ENCODE data around the gene MFSD12.
"Not testable (repeated sequence)": the region's sequence is repeated elsewhere in the genome, so short reads cannot be mapped to it uniquely, and the experiment has no call there.

The MFSD12 gene

DNA sequence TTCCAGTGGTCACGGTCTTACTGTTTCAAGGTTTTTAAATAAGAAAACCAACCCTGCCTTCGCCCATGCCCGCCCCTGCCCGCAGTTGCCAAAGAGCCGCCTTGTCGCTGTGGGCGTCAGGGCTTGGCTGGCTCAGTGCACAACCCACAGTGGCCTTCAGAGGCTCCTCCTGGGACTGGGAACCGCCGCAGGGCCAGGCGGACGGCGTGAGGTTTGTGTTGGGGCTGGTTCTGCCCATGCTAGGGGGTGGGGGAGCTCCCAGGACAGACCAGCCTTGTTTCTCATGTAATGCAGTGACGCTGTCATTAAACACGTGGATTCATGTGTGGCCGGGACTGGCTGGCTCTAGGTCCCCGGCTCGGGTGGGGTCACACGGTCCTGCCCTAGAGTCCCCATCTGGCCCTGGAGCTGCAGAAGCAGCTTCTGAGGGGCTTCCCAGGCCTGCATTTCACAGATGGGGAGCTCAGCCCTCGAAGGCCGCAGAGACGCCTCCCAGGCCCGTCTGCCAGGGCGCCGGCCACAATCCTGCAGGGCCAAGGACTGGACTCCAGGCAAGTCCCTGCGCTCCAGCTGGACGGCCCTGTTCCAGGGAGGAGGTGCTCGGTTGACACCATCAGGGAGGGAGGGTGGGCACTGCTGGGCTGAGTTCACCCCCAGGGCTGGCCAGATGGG is 20.8 kb downstream of the MFSD12 start:
- DNase-seq, result peak; percentile 32 to 70

DNA sequence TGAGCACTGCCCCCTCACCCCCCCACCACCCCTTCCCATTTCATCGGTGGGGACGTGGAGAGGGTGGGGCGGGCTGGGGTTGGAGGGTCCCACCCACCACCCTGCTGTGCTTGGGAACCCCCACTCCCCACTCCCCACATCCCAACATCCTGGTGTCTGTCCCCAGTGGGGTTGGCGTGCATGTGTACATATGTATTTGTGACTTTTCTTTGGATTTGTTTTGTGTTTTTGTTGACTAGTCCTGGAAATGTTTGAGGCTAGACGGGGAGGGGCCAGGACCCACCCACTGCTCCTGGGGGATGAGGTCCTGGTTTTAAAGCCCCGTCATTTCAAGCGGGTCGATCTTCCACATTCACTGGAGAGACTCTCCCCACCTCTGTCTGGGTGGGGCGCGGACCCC is 21.4 kb downstream of the MFSD12 start:
- no peak for DNase-seq

DNA sequence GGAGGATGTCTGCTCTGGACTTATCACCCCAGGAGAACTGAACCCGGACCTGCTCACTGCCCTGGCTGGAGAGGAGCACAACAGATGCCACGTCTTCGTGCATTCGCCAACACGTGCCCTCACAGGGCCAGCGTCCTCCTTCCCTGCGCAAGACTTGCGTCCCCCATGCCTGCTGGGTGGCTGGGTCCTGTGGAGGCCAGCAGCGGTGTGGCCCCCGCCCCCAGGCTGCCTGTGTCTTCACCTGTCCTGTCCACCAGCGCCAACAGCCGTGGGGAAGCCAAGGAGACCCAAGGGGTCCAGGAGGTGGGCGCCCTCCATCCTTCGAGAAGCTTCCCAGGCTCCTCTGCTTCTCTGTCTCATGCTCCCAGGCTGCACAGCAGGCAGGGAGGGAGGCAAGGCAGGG is 21.8 kb downstream of the MFSD12 start:
- peak in 1 of 2 donors; percentile 39 for DNase-seq

DNA sequence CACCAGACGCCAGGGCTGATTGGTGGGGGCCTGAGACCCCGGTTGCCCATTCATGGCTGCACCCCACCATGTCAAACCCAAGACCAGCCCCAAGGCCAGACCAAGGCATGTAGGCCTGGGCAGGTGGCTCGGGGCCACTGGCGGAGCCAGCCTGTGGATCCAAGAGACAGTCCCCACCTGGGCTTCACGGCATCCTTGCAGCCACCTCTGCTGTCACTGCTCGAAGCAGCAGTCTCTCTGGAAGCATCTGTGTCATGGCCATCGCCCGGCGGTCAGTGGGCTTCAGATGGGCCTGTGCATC is 22.2 kb downstream of the MFSD12 start:
- DNase-seq, result no peak

DNA sequence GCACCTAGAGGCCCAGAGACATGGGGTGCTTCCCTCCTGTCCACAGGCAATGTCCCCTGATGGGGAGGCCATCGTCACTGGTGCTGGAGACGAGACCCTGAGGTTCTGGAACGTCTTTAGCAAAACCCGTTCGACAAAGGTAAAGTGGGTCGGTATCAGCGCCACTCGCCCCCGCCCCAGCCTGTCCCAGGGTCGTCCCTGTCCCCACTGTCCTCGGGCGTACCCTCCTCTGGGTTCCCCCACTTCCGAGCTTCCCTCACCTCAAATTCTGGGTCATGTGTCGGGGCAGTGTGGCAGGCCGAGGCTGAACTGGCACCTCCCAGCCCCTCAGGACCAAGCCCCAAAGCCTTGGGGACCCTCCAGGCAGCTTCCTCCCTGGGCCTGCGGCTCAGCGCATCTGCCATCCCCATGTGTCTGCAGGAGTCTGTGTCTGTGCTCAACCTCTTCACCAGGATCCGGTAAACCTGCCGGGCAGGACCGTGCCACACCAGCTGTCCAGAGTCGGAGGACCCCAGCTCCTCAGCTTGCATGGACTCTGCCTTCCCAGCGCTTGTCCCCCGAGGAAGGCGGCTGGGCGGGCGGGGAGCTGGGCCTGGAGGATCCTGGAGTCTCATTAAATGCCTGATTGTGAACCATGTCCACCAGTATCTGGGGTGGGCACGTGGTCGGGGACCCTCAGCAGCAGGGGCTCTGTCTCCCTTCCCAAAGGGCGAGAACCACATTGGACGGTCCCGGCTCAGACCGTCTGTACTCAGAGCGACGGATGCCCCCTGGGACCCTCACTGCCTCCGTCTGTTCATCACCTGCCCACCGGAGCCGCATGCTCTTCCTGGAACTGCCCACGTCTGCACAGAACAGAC is 22.8 kb downstream of the MFSD12 start:
- DNase-seq, result no peak

DNA sequence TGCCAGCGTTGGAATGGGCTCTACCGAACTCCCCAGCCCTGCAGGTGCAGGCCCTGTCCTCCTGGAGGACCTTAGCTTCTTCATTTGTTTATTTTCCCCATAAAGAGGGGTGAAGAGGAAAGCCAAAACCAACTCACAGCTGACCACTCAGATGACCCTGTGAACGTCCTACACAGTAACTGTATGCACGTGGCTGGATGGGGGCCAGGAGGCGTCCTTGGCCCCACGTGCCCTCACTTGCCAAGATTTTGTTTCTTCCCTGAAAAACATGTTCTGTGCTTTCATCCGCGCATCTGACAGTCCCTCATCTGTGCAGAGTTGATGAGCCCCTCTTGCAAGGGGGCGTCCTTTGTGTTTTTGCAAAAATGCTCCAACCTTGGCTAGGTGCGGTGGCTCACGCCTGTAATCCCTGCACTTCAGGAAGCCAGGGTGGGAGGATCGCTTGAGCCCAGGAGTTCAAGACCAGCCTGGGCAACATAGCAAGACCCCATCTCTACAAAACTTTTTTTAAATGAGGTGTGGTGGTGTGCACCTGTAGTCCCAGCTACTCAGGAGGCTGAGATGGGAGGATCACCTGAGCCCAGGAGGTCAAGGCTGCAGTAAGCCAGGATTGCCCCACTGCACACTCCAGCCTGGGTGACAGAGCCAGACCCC is 23.7 kb downstream of the MFSD12 start:
- DNase-seq, result no peak

DNA sequence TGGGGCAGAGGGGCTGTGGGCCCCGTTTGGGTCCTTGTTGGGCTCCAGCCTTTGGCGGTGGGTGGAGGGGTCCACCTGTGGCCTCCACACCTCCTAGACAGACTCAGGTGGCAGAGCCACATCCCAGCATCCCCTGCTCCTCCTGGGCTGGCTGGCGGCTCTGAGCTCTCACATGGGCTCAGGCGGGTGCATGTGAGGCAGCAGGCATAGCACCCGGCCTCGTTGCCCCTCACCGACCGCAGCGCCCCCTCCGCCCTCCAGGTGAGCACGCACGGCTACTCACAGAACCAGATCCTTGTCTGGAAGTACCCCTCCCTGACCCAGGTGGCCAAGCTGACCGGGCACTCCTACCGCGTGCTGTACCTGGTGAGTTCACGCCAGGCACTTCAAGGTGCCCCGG is 24.4 kb downstream of the MFSD12 start:
- no peak for DNase-seq

DNA sequence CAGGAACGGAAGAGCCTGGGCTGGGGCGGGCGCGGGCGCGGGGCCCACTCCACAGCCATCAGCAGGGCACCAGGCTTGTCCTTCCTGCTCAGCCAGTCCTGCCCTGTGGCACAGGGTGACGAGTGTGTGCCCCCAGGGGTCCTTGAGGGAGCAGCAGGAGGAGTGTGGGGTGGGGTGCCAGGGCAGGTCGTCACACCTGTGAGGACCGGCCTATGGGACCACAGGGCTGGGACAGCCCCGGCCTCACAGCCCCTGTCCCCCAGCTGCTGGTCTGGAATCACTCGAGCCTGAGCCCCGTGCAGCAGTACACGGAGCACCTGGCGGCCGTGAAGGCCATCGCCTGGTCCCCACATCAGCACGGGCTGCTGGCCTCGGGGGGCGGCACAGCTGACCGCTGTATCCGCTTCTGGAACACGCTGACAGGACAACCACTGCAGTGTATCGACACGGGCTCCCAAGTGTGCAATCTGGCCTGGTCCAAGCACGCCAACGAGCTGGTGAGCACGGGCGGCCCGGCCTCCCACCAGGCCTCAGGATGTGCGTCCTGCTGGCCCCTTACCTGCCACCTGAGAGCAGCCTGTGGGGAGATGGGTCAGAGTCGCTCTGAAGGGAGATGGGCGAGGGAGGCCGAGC is 25.1 kb downstream of the MFSD12 start:
- no peak for DNase-seq

DNA sequence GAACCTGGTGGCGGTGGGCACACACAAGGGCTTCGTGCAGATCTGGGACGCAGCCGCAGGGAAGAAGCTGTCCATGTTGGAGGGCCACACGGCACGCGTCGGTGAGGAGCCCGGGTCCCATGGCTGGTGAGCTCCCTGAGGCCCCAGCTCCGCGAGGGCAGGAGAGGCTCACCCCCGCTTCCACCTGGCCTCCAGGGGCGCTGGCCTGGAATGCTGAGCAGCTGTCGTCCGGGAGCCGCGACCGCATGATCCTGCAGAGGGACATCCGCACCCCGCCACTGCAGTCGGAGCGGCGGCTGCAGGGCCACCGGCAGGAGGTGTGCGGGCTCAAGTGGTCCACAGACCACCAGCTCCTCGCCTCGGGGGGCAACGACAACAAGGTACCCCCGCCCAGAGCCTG is 25.7 kb downstream of the MFSD12 start:
- no peak for DNase-seq

DNA sequence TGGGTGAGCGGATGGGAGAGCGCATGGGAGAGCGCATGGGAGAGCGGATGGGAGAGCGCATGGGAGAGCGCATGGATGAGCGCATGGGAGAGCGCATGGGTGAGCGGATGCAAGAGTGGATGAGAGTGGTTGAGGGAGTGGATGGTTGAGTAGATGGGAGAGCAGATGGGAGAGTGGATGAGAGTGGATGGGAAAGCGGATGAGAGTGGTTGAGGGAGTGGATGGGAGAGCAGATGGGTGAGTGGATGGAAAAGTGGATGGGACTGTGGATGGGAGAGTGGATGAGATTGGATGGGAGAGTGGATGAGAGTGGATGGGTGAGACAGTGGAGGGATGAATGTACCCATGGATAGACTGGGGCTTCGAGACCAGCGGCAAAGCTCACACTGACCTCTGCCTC is 27.0 kb downstream of the MFSD12 start:
- DNase-seq, result no peak

DNA sequence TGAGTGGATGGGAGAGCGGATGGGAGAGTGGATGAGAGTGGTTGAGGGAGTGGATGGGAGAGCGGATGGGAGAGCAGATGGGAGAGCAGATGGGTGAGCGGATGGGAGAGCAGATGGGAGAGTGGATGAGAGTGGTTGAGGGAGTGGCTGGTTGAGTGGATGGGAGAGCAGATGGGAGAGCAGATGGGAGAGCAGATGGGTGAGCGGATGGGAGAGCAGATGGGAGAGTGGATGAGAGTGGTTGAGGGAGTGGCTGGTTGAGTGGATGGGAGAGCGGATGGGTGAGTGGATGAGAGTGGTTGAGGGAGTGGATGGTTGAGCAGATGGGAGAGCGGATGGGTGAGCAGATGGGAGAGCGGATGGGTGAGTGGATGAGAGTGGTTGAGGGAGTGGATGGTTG is 28.1 kb downstream of the MFSD12 start:
- not testable (repeated sequence) for DNase-seq

DNA sequence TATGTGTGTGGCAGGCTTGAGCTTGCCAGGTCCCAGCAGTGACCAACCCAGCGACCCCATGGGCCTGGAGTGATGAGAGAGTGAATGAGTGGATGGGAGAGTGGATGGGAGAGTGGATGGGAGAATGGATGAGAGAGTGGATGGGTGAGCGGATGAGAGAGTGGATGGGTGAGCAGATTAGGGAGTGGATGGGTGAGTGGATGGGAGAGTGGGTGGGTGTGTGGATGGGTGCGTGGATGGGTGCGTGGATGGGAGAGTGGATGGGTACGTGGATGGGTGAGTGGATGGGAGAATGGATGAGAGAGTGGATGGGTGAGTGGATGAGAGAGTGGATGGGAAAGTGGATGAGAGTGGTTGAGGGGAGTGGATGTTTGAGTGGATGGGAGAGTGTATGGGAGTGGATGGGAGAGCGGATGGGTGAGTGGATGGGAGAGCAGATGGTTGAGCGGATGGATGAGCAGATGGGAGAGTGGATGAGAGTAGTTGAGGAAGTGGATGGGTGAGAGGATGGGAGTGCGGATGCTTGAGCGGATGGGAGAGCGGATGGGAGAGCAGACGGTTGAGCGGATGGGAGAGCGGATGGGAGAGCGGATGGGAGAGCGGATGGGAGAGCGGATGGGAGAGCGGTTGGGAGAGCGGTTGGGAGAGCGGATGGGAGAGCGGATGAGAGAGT is 28.7 kb downstream of the MFSD12 start:
- no peak for DNase-seq

DNA sequence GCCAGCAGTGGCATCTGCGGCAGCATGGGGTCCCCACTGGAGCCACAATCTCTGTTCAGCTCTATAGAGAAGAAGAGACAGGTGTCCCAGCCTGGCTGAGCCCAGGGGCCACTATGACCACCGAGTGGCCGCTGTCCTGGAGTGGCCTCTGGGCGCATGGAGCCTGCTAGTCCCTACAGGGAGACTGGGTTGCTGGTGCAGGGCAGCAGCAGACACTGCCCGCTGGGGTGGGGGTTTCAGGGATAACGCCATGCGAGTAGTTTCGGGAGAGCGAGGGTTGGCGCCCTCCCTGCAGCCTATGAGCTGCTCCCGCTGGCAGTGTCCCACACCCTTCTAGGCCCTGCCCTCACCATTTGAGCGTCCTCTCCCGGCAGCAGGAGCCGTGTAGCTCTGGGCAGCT is 29.3 kb downstream of the MFSD12 start:
- DNase-seq, result no peak

DNA sequence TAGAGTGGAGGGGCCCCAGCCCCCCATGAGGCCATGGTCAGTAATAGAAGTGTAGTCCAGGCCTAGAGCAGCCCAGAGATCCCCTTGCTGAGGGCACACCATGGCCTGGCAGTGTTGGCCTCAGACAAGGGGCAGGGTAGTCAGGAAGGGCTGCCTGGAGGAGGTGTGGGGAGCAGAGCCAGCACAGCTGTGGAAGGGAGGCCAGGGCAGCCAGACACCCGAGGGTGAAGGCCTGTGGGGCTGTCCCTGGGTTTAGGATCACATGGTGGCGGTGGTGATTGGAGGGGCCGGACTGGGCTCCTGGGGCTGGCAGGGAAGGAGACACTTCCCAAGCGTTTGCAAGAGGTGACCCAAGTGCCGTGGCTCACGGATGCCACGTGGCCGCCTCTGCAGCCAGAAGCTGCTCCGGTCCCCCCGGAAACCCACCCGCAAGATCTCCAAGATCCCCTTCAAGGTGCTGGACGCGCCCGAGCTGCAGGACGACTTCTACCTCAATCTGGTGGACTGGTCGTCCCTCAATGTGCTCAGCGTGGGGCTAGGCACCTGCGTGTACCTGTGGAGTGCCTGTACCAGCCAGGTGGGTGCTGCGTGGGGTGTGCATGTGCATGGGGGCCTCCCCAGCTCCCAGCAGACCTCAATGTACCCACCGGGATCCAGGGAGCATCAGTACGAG is 30.0 kb downstream of the MFSD12 start:
- DNase-seq, result no peak

DNA sequence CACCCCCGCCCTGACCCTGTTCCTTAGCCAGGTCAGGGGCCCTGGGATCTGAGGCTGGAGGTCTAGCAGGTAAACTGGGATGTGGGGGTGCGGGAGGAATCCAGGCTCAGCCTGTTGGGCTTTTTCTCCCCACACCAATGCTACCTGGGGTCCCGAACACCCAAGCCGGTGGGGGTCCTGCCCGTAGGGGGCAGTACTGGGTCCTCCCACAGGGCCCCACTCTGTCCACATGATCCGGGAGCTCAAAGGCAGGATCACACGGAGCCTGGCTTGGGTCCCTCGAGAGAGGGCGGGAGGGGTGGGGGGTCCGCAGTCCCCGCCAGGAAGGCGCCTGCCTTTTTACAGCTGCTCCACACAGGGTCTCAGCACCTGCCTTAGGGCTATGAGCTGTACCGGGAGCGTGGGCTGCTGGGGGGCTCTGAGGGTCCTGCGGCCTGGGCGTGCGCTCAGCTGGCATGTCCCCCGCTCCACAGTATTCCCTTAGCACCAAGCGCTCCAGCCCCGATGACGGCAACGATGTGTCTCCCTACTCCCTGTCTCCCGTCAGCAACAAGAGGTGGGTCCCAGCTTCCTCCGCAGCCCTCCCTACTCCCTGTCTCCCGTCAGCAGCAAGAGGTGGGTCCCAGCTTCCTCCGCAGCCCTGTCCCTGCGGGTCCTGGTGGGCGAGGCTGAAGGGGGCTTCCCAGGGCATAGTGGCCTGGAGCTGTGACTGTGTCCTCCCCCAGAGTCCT is 30.7 kb downstream of the MFSD12 start:
- no peak for DNase-seq

DNA sequence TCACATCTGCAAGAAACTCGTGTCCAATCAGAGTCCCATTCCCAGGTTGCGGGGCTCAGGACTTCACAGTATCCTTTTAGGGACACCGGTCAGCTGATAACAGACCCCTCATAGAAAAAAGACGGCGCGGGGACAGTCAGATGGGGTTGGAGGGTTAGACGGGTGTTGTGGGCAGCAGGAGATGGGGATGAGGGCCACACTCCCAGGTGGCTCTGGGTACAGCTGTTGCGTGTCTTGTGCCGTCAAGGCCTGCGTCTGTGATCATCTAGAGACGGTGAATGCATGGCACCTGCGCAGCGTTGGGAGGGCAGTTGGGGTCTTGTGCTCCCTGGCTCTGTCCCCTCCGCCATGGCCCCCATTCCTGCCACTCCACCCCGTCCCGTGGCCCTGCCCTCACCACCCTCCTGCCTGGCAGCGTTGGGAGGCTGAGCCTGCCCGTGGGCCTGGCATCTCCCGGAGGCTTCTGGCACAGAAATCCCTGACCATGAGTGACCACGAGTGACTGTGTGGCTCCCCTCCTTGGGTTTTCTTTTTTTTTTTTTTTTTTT is 32.4 kb downstream of the MFSD12 start:
- DNase-seq, result no peak

DNA sequence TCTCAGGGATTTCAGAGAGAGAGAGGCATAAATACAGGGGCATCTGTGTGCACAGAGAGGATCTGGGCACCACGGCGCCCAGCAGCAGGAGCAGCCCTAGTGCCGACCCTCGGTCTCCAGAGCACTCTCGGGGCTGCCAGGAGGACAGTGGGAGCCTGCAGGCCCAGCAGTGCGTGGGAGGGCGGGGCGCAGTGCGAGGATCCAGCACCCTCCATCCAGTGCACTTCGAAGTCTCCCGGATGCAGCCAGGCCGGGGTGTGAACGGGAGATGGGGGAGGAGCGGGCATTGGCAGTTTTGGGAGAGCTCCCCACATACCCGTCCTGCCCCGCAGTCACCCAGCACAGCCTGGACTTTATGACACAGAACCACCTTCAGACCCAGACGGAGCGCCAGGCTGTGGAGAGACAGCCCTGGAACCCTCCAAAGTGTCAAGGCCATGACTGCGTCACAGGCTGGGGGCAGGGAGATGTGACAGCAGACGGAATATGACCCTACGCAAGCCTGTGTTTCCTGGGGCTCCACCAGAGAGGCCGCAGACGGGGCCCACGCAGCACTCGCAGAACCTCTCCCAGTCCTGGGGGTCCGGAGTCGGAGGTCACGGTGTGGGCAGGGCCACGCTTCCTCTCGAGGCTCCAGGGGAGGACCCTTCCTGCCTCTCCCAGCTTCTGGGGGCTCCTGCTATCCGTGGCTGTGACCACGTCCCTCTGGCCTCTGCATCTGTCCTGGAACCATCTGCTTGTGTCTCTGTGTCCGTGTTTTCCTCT is 33.1 kb downstream of the MFSD12 start:
- DNase-seq, result no peak

DNA sequence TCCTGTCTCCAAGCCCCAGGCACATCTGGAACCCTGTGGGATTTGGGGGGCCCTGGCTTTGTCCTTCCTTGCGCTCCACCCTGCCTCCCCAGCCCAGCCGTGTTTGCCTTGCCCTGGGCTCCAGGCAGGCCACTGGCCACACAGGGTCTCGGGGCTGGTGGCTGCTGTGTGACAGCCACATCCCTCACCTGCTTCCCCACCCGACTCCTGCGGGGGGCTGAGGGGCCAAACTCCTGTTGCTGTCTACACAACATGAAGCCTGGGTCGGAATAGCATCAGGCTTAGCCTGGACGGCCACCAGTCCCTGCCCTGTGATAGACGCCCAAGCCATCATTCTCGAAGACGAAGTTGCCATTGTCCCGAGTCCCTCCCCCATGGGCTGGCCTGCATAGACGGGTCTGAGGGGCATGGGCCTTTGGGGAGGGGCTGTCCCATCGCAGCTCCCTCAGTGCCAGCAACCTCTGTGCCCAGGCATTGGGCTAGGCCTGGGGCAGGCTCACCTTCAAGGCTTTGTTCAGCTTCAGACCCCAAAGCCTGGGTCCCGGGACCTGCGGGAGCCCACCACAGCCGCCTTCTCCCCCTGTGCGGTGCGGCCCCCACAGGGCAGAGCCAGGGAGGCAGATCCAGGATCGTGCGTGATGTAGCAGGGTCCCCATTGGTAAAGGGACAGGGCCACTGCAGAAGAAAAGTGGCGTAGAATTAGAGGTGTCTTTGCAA is 33.9 kb downstream of the MFSD12 start:
- DNase-seq, result no peak

DNA sequence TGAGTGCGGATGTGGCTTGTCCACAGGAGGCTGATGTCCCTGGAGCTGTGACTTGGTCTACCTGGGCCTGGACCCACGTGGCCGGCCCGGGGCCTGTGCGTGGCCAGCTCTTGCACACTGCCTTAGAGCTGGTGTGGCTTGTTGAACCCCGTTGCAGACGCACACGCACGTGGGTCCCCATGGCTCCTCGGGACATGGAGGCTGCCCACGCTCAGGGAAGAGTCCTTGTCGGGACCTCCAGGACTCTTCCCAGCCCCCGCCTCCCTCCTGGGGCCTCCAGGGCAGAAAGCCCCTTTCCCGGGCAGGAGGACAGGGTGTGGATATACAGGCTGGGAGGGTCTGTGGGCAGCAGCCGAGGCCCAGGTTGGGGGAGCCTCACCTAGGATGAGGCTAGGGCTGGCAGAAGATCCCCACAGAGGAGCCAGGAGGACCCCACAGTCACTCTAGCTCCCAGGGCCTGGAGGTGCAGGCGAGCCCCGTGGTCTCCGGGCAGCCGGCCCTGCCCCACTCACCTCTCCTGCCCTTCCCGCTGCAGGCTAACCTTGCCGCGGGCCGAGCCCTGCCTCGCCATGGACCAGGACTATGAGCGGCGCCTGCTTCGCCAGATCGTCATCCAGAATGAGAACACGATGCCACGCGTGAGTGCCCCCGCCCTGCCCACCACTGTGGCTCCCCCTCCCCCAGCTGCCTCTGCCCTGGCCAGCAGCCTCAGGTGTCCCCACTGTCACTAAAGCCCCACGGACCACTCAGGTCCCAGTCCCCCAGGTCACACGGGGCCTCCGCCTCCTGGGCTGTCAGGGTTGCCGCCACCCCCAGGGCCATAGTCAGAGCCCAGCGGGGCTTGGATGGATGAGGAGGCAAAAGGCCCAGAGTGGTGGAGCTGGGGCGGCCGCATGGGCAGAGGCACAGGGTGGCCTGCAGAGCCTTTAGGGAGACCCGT is 34.7 kb downstream of the MFSD12 start:
- DNase-seq, result no peak

All from inflammatory macrophage (primary cell).